HepG2 (cell line): ENCODE measurements around the gene UGT1A4. TPM values are rescaled to one million over a fixed set of nuclear protein-coding genes. Genes with fewer than 3 reads are reported as not detected.

ENCODE experiments used
- BHLHE40 ChIP-seq: IDR thresholded peaks from 2 replicates; pipeline ENCODE4 v1.6.1; 2011; ENCODE audit warnings: low read length, improper control_type of control experiment
- HMGXB3 ChIP-seq: sonication (generic); formaldehyde crosslinking; IDR thresholded peaks from 2 replicates; pipeline ENCODE4 v1.4.0; 2020; ENCODE audit warnings: missing genetic modification reagents, borderline replicate concordance
- SMAD3 ChIP-seq: sonication (generic); formaldehyde crosslinking; IDR thresholded peaks from 2 replicates; pipeline ENCODE4 v1.4.0; 2020; ENCODE audit warnings: missing genetic modification reagents
- SNAPC4 ChIP-seq: sonication (generic); formaldehyde crosslinking; IDR thresholded peaks from 2 replicates; pipeline ENCODE4 v1.4.0; 2020; ENCODE audit warnings: mild to moderate bottlenecking, missing genetic modification reagents
- ZBTB43 ChIP-seq: sonication (generic); formaldehyde crosslinking; conservative IDR thresholded peaks from 2 replicates; pipeline ENCODE4 v1.4.0; 2020; ENCODE audit warnings: missing genetic modification reagents
- ZNF281 ChIP-seq: sonication (generic); formaldehyde crosslinking; IDR thresholded peaks from 2 replicates; pipeline ENCODE4 v1.4.0; 2020; ENCODE audit warnings: missing genetic modification reagents, borderline replicate concordance
- polyA plus RNA-seq, 8 experiments: library from polyadenylated mRNA; depleted of rRNA in 3 of 8; stranded (reverse) in 7 of 8; unstranded in 1 of 8; fragments of >200 nt; fragmentation: Illumina TruSeq in 4 of 8; extraction: Trizol in 4 of 8; gene quantifications; 2 replicates each; pipeline versions ENCODE4 v1.2.1 to v1.2.3, GENCODE V29; 2011 to 2016; ENCODE audit warnings: low read depth in 4 of 8, missing spikeins in 1 of 8, mixed read lengths in 1 of 8; ENCODE audit not compliant: insufficient read depth in 1 of 8
- total RNA-seq, 5 experiments: library from RNA; depleted of rRNA; stranded (reverse); fragments of >200 nt; fragmentation: Illumina TruSeq; extraction: Trizol; gene quantifications; 2 replicates each; pipeline ENCODE4 v1.2.3, GENCODE V29; 2016; ENCODE audit warnings: low read depth in 1 of 5
- TF ChIP-seq, protein P1 (sequence below): sonication (generic); formaldehyde crosslinking; IDR thresholded peaks from 2 replicates; pipeline ENCODE4; 2020; ENCODE audit warnings: missing genetic modification reagents, mild to moderate bottlenecking, borderline replicate concordance
- TF ChIP-seq, protein P2 (sequence below): sonication (generic); IDR thresholded peaks from 2 replicates; pipeline ENCODE4 v1.6.1; 2016; ENCODE audit warnings: low read depth, borderline replicate concordance

The UGT1A4 gene
- total and polyA plus RNA-seq, 2 of the 13 experiments (the other 11 are each of a cell fraction or from before 2014, with no cell fraction given) = not detected

DNA sequence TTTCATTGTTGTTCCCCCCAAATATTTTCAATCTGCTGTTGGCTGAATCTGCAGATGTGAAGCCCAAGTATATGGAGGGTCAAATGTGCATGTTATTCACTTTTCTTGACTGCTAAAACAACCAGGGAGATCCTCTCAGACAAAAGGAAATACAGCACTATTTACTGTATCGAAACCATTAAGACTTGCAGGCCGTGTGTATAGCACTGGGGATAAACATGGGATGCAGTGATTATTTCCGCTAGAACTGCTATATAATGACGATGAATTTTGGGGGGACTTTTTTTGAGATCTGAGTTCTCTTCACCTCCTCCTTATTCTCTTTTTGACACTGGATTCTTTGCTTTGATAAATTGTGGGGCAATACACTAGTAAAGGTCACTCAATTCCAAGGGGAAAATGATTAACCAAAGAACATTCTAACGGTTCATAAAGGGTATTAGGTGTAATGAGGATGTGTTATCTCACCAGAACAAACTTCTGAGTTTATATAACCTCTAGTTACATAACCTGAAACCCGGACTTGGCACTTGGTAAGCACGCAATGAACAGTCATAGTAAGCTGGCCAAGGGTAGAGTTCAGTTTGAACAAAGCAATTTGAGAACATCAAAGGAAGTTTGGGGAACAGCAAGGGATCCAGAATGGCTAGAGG is 38.0 kb downstream of the UGT1A4 start (continued):
- peak; percentile 70; the same call in 1 of the 2 replicates for TF ChIP-seq ZNF281
- TF ChIP-seq SNAPC4 (CRISPR knock-in tag) = no peak
- TF ChIP-seq, protein P1, sequence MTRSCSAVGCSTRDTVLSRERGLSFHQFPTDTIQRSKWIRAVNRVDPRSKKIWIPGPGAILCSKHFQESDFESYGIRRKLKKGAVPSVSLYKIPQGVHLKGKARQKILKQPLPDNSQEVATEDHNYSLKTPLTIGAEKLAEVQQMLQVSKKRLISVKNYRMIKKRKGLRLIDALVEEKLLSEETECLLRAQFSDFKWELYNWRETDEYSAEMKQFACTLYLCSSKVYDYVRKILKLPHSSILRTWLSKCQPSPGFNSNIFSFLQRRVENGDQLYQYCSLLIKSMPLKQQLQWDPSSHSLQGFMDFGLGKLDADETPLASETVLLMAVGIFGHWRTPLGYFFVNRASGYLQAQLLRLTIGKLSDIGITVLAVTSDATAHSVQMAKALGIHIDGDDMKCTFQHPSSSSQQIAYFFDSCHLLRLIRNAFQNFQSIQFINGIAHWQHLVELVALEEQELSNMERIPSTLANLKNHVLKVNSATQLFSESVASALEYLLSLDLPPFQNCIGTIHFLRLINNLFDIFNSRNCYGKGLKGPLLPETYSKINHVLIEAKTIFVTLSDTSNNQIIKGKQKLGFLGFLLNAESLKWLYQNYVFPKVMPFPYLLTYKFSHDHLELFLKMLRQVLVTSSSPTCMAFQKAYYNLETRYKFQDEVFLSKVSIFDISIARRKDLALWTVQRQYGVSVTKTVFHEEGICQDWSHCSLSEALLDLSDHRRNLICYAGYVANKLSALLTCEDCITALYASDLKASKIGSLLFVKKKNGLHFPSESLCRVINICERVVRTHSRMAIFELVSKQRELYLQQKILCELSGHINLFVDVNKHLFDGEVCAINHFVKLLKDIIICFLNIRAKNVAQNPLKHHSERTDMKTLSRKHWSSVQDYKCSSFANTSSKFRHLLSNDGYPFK (CRISPR knock-in tag) = no peak
- TF ChIP-seq HMGXB3 = peak; percentile 65; the same call in 1 of the 2 replicates
- peak; percentile 90 for TF ChIP-seq SMAD3
- TF ChIP-seq, protein P2, sequence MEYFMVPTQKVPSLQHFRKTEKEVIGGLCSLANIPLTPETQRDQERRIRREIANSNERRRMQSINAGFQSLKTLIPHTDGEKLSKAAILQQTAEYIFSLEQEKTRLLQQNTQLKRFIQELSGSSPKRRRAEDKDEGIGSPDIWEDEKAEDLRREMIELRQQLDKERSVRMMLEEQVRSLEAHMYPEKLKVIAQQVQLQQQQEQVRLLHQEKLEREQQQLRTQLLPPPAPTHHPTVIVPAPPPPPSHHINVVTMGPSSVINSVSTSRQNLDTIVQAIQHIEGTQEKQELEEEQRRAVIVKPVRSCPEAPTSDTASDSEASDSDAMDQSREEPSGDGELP = peak; percentile 35; the same call in 1 of the 2 replicates
- TF ChIP-seq ZBTB43 (CRISPR knock-in tag) = peak; percentile 76
- peak; percentile 57; the same call in 1 of the 2 replicates for TF ChIP-seq BHLHE40
